Lower leg skin (tissue), 4 donors: ENCODE results near the gene HDAC9. TPM values are rescaled to one million over a fixed set of nuclear protein-coding genes. Genes with fewer than 3 reads are reported as not detected.

Source experiments
- DNase-seq, 2 donors: peaks; one replicate each; pipeline ENCODE4 v3.0.0-alpha.2; 2019; ENCODE audit warnings: low spot score in 2 of 2
- H3K4me3 ChIP-seq: fragments of 200-600 bp; sonication (generic); 2 replicates; pipeline ENCODE4 v1.5.1; 2017; ENCODE audit warnings: mild to moderate bottlenecking, low read depth; ENCODE audit not compliant: poor library complexity, severe bottlenecking
- POLR2A ChIP-seq, 2 donors: fragments of 450-650 bp; IDR thresholded peaks; one replicate each; pipeline ENCODE4 v1.6.1; 2016 to 2017; ENCODE audit warnings: antibody characterized with exemption in 2 of 2, mild to moderate bottlenecking in 1 of 2, moderate library complexity in 1 of 2
- WGBS, 2 donors: methylation state at CpG; one replicate each; pipeline ENCODE4 v1.1.5; 2018; 5-methylcytosine and 5-hydroxymethylcytosine counted together
- intact Hi-C: fragments of 100-400 bp; cut with DNase I; formaldehyde crosslinking; loops from one replicate; pipeline ENCODE4 v1.15.0; 2023; ENCODE audit warnings: low total_unique reads
- total RNA-seq, 4 donors: library from RNA; depleted of rRNA; stranded (reverse); fragments of >200 nt; gene quantifications; one replicate each; pipeline ENCODE4 v1.1.0, GENCODE V29; 2016
- TF ChIP-seq, protein P1 (sequence below), 3 donors: fragments of 450-650 bp; IDR thresholded peaks; one replicate each; pipeline ENCODE4 v1.5.1; 2016; ENCODE audit warnings: antibody characterized with exemption in 3 of 3, mild to moderate bottlenecking in 3 of 3, moderate library complexity in 2 of 3

The HDAC9 gene
- total RNA-seq, 4 donors from 2014 or later = 3.1 to 5.5 (median 4.7) TPM

DNA sequence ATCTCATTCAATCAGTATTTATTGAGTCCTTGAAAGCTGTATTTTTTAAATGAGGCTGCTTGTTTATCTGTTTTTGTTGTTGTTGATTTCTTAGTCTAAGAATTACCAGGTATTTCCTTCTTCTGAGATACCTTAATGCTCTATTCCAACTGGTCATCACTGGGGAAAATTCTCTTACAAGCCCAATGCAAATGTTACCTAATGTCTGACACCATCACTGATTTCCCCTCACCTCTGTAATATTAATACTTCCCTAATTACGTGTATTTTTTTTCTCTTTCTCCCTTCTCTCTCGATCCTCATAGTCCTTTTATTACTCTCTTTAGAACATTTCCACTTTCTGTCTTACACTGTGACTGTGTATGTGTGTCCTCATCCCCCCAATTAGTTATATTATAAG lies 13.9 kb downstream of the HDAC9 start:
- WGBS, 2 donors = 45 to 66% methylated on average over 2 of the region's 2 CpGs
- intact Hi-C loops = no loop called here
- DNase-seq = no peak
- no peak overlapping the region for H3K4me3 ChIP-seq
- TF ChIP-seq, protein P1, sequence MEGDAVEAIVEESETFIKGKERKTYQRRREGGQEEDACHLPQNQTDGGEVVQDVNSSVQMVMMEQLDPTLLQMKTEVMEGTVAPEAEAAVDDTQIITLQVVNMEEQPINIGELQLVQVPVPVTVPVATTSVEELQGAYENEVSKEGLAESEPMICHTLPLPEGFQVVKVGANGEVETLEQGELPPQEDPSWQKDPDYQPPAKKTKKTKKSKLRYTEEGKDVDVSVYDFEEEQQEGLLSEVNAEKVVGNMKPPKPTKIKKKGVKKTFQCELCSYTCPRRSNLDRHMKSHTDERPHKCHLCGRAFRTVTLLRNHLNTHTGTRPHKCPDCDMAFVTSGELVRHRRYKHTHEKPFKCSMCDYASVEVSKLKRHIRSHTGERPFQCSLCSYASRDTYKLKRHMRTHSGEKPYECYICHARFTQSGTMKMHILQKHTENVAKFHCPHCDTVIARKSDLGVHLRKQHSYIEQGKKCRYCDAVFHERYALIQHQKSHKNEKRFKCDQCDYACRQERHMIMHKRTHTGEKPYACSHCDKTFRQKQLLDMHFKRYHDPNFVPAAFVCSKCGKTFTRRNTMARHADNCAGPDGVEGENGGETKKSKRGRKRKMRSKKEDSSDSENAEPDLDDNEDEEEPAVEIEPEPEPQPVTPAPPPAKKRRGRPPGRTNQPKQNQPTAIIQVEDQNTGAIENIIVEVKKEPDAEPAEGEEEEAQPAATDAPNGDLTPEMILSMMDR (IDR thresholded peaks at IDR 0.05) = no peak
- no peak for TF ChIP-seq POLR2A (IDR thresholded peaks at IDR 0.05)

DNA sequence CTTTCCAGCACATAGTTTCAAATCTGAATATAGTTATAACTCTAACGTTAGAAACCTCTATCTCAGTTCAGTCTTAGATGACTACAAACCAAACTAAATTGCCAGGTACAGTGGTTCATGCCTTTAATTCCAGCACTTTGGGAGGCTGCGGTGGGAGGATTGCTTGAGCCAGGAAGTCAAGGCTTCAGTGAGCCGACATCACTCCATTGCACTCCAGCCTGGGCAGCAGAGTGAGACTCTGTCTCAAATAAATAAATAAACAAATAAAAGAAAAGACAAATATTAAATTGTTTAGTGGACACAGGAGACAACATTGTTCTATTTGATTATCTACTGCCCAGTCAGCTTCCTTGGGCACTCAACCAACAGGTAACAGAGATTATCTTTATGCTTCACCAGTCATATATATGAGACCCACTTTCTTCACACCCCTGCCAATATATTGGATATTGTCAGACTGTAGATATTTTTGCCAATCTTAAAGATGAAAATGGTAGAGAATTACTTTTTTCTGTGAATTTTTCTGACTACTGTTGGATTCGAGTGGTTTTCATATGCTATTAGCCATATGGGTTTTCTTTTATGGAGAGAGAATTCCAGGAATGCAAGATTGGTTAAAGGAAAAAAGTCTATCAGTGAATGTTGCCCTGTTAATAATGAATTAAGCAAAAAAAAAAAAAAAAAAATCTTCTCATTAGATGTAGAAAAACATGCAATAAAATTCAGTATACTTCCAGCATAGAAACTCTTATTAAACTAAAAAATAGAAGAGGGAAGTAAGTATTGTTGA lies 16.0 kb downstream of the HDAC9 start:
- no peak overlapping the region for H3K4me3 ChIP-seq
- DNase-seq = no peak
- intact Hi-C loops = no loop called here
- 83 to 87% methylated on average over 4 of the region's 4 CpGs for WGBS, 2 donors
- no peak for TF ChIP-seq POLR2A (IDR thresholded peaks at IDR 0.05)
- TF ChIP-seq, protein P1 (IDR thresholded peaks at IDR 0.05) = no peak

DNA sequence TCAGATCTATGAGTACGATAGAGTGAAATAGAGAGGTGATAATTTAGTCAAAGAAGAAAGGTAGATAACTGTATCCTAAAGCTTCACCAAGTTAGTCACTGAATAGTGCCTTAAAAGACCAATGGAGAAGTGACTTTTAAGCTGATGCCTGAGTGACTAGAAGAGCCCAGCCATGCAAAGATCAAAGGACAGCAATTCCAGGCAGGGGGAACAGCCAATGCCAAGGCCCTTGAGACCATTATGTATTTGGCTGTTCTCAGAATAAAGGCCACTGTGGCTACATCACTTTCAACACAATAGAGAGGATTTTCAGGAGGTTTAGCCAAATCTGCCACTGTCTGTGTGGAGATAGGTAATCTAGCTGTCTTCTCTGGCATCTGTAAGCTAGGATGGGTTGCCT lies 17.8 kb downstream of the HDAC9 start:
- intact Hi-C loops = no loop called here
- DNase-seq = no peak
- WGBS, 2 donors = 90 to 100% methylated on average over 1 of the region's 1 CpG
- H3K4me3 ChIP-seq = no peak overlapping the region
- TF ChIP-seq, protein P1 (IDR thresholded peaks at IDR 0.05) = no peak
- no peak for TF ChIP-seq POLR2A (IDR thresholded peaks at IDR 0.05)

DNA sequence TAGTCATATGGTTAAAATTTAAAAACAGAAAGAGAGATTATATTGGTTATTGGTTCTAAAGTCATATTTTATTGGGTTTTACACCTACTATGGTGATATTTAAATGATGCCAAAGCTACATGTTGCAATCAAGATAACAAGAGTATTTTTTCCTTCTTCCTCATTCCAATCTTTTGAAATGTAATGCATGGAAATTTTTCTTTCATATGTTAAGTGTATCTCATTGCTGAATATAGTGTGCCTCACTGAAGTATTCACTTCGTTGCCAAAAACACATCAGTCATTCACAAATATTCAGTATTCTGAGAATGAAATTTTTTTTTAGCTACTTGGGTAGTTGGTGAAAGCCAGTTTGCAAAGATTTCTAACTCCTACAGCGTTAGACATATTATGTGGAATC lies 19.5 kb downstream of the HDAC9 start:
- intact Hi-C loops = no loop called here
- DNase-seq = no peak
- H3K4me3 ChIP-seq = no peak overlapping the region
- WGBS, 2 donors = 50% methylated on average over 2 of the region's 2 CpGs
- TF ChIP-seq, protein P1 (IDR thresholded peaks at IDR 0.05) = no peak
- no peak for TF ChIP-seq POLR2A (IDR thresholded peaks at IDR 0.05)

DNA sequence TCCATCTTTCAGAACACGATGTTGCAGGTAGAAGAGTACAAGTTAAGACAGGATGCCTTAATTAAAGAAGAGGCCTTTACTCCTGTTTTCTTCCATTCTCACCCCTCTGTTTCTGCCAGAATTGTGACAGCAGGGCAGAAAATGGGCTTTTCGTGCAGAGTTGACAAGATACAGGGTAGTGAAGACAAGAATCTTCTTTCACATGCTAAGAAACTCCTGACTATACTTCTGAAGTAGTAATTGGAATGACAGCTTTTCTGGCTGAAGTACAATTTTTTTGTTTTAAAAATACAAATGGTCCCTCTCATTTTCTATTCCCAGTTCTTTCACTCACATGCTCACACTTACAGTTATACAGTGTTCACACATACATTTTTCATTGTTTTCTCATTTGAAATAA lies 22.1 kb downstream of the HDAC9 start:
- no peak overlapping the region for H3K4me3 ChIP-seq
- intact Hi-C loops = no loop called here
- WGBS, 2 donors = 59 to 66% methylated on average over 2 of the region's 2 CpGs
- TF ChIP-seq POLR2A (IDR thresholded peaks at IDR 0.05) = no peak
- DNase-seq = no peak

DNA sequence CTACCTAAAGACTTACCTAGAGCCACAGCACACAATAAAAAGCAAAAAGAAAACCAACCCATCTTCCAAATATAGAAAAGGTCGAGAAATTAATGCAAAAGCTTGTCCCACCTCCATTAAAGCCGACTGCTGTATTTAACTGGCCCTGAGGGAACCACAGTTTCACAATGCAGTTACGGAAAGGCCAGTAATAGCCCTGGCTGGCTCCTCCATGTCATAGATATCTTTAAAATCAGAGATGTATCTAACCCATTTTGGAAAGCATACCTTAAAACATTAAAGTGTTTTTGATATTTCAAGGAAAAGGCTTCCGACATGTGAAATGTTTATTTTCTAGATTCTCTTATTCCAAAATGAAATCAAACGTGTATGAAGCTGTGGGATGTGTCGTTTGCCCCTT lies 23.0 kb downstream of the HDAC9 start:
- TF ChIP-seq, protein P1 (IDR thresholded peaks at IDR 0.05) = no peak
- no peak for TF ChIP-seq POLR2A (IDR thresholded peaks at IDR 0.05)
- intact Hi-C loops = no loop called here
- 83 to 85% methylated on average over 6 of the region's 6 CpGs for WGBS, 2 donors

More for the DNA sequence above, 23.0 kb downstream of the HDAC9 start:
- no peak for DNase-seq
- H3K4me3 ChIP-seq = no peak overlapping the region
